IPS-NIHi7 (cell line): Measurements from ENCODE around the gene PMPCA.

ENCODE experiments used
- DNase-seq: peaks from one replicate; pipeline ENCODE4 v3.0.0; 2012; ENCODE audit warnings: mixed read lengths; ENCODE audit errors: extremely low spot score

The PMPCA gene

DNA sequence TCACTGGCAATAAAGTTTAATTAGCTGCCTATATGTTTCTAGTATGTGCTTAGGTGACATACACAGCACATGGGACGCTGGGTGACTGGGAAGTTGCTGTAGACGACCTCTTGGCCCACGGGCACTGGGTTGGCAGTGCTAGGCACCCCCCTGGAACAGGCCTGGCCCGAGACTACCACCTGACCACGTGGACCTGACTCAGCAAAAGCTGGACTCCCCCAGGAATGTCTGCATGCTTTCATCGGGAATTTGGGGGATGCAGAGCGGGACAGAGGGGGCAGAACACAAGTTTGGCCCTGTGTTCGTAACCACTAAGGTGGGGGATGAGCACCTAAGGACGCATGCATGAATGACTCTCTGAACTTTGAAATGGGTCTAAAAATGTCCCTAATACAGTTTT, 45.8 kb downstream of the PMPCA start:
- no peak for DNase-seq

DNA sequence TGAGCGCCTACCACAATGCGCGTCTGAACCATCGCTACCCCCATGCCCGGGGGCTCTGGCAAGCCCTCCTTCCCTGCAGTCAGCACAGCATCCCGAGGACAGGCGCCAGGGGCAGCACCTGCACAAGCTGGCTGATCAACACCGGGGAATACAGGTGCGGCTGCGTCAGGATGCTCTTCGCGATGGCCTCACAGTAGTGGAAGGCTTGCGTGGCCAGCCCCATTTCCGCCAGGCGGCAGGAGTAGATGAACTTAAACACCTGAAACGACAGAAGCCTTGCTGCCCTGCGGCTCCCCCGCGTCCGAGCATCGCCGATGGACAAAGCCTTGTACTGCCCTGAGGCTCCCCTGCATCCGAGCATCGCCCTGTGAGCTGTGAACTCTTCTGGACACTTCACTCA, 46.9 kb downstream of the PMPCA start:
- no peak for DNase-seq

DNA sequence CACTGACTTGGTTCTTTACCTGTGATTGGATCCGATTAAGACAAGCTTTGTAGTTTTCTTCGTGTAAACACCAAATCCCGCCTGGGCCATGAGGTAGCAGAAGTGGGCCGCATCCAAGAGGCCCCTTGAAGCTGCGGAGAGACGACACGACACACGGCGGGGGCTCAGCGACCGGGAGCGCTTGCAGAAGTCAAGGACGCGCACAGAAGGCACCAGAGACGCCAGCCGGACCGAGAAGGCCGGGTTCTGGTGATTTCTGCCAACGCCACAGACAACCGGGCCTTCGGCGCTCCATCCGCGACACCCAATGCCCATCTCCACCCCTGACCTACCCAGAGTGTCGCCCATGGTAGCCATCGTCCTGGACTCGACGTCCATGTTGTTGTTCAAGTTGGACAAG, 49.0 kb downstream of the PMPCA start:
- DNase-seq: no peak

DNA sequence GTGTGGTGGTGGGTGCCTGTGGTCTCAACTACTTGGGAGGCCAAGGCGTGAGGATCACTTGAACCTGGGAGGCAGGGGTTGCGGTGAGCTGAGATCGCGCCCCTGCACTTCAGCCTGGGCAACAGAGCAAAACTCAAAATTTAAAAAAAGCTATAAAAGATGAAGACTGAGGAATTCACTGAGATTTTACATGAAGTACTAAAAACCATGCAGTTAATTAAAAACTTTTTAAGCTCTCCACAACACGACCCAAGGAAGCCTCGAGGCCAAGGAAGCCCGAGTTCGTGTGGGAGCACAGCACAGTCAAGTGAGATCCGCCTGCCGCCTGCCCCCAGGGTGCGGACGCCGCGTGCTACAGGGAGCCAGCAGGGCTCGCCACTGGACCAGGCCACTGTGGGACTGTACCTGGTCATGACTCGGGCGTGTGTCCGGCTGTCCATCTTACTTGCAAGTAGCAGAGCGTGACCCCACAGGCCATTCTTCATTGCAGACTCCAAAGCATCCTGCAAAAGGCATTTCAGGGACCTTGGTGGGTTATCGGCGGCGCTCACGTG, 50.4 kb downstream of the PMPCA start:
- no peak for DNase-seq

DNA sequence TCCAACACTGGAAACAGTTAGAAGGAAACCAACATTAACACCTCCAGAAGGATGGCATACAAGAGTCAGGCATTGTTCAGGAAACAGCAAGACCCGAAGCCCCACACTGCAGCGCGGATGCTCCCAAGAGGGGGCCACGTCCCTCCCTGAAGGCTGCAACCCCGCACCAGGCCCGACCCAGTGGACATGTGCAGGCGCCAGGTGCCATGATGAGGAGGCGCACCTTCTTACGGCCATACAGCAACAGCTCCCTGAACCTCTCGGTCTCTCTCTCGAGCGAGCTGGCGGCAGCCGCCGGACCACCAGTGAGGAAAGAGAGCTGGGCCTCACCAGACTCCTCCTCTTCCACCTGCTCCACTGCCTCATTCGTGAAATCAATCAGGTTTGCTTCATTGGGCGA, 52.2 kb downstream of the PMPCA start:
- no peak for DNase-seq

DNA sequence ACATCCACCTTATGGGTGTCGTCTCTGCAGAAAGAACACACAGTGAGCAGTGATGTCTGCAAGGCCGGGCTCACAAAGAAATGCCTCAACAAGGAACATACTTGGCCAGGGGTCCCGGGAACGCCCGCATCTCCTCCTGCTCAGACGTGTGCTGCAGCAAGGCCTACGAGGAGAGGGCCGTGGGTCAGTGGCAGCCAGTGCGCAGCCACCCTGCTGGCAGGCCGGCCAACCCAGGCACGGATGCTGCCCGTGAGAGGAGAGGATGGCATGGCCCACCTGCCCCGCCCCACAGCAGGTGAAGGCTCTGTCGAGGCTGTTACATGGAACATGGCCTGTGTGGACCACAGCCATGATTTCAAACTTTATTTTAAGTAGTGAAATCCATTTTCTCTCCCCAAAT, 53.1 kb downstream of the PMPCA start:
- no peak for DNase-seq

DNA sequence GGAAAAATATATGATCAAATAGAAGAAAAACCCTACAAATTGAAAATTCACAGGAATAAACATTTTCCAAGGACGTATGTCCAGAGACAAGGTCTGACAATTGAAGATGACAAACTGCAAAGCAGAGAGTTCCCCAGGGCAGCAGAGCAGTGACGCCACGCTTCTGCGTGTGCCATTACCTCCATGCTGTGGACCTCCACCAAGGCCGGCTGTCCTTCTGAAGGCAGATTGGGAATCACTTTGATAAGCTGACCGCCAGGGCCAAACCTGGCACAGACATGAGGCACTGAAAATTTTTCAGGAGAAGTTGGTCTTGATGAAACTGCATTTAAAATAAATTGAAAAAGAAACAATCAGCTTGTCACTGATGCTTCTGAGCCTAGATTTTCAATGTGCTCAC, 53.8 kb downstream of the PMPCA start:
- DNase-seq: no peak

DNA sequence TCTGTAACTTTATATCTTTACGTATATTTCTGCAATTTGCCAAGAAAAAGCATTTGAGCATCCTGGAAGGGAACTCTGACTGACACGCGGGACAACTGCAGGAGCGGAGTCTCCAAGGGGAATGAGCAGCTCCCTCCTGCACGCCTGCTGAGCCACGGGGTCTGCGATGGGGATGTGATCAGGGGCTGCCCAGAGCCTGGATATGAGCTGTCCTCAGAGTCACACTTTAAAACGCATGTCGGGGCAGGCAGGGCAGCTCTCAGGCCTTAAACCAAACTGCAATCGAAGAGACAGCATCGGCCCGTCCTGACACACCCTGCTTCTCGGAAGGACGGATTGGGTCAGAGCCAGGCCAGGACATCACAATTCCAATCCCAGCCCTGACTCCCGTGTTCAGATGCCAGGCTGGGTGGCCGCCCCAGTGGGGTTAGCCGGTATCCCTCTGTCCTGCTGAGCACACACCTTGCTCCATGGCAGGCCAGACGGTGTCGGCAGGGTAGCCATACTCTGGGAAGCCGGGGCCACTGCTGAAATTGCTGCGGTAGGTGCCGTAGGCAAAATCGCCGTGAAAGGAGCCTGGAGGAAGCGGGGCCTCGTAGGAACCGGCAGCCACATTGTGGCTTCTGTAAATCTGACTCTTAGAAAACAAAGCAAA, 55.2 kb downstream of the PMPCA start:
- no peak for DNase-seq

DNA sequence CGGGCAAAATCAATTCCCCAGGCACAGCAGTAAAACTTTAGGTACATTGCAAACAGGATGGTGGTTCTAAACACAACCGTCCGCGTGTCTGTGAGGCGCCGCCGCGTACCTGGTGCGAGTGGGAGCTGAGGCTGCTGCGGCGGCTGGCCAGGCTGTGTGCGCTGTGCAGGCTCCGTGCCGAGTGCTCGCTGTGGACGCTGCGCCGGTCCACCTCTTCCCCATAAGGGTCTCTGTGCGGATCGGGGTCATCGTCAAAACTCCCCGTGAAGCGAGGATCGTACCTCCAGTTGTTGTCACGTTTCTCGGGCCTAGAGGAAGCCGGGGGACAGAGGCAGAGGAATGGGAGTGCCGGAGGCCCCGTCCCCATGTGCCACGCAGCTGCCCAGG, 55.7 kb downstream of the PMPCA start:
- no peak for DNase-seq

DNA sequence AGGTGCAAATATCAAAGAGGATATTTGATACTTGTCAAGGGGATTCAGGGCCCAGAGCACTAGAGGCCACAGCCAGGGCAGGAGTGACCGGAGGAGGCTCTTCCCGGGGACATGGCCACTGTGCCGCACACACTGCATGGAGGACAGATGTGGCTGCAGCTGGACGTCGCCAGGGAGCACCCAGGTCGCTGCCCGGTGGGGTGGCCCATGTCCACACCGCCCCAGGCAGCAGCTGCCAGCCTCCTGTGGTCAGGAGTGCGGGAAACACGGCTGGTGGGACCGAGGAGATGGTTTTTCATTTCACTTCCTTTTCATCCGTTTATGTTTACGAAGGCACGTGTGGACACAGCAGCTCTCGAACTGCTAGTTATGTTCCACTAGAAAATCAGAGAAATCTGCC, 57.3 kb downstream of the PMPCA start:
- DNase-seq: no peak

DNA sequence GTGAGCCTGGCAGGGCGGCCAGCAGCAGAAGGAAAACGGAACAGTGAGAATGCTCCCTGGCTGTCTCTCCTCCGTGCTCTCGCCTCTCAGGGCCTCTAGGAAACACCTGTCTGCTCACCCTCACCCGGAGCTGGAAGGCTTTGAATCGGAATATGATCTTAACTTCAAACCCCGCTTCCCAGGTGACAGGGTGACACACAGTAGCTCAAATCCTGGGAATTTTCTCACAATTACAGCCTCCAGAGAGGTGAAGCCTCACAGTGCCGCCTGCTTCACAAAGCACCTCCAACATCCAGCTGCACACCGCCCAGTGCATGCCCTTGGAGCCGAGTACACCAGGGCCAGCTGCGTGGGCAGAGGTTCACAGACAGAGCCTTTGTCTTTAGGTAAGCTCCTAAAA, 59.9 kb downstream of the PMPCA start:
- DNase-seq: no peak

DNA sequence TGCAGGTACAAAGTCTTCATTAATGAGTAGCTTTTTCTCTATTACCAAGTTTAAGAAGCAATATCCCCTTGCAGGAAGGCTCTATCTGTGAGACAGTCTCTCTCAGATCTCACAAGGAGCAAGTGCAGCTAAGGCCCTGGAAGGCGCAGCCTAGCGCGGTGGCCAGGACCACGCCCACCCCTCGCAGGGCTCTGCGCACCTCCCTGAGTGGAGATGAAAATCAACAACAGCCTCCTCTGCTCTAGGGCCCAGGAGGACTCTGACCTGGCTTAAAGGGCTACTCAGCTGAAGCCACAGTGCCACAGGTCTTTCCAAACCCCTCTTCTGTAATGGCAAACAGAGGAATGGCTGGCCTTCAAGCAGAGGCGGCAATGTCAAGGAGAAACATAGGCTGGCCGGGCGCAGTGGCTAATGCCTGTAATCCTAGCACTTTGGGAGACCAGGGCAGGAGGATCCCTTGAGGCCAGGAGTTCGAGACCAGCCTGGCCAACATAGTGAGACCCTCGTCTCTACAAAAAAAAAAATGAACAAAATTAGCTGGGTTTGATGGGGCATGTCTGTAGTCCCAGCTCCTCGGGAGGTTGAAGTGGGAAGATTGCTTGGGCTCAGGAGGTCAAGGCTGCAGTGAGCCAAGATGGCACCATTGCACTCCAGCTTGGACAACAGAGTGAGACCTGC, 60.5 kb downstream of the PMPCA start:
- DNase-seq: no peak

DNA sequence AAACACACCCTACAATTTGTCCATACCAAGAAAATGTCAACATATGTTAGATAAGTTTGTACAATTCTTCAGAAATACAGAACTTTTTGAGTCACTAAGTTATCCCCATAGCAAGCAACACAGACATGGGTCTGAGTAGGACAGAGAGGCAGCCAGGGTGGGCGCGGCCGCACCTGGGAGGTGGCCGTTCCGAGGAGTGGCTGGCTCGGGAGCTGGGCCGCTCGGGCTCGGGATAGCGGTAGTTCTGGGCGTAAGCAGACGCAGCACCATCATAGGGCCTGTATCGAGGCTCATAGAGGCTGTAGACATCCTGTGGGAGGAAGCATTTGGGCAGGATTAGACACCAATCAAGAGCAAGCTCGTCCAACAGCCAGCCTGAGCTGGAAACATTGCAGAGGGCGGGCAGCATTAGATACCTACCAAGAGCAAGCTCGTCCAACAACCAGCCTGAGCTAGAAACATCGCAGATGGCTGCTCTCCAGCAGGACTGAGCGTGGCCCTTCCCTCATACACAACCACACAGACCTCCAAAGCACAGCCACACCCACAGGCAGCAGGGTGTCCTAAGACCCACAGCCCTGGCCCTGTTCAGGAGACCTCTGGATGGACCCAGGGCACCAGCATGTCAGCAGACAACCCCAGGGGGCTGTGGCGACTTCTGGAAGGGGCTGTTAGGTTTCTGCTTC, 61.5 kb downstream of the PMPCA start:
- no peak for DNase-seq

DNA sequence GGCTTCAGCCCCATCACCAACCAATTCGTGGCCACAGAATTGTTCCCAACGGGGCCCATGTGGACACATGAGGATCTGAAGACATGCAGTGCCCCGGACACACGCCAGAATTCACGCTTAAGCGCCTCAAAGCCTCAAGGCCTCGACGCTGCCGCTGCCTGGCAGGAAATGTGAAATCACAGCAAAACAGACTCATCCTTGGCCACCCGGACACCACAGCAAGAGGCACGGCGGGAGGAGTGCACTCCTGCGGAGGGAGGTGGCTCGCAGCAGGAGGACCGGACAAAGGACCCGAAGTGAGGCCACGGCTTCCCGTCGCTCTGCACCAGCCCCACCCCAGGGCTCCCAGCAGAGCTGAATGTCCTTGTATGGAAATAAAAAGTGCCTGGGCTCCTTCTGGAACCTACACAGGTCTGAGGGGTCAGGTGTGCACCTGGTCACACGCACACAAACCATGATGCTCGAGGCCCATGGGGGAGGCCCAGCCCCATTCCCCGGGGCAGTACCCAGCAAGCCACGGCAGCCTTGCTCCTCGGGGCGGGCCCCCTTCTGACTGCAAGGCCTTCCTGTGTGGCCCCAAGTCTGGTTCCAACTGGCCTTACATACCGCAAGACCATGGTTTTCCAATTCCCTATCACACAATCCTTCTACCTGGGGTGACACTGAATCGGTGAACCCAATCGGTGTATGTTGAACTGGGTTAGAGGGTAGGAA, 62.3 kb downstream of the PMPCA start:
- DNase-seq: no peak

DNA sequence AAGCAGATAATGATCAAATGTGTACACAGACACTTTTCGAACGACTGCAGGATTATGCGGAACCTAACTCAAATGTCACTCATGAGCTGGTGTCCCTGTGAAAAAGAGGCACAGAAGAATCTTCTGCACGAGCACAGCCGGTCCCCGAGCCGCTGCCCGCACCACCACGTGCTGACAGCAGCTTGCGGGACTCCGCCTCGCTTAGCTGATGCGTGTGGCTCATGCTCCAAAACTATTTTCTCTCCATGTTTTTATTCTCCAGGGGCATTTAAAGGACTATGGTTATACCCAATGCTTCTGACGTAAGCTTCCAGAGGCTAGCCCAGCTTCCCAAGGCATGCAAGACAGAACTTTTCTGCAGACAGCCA, 62.9 kb downstream of the PMPCA start:
- no peak for DNase-seq
